Motor neuron (in vitro differentiated cells): Measurements from ENCODE around the gene PLA2G2C. TPM values are rescaled to one million over a fixed set of nuclear protein-coding genes. Genes with fewer than 3 reads are reported as not detected.

Experiments
- ATAC-seq, 8 experiments: fragments of 200-7000 bp; cut with Tn5 transposase; replicated peaks in 6 of 8; 2 replicates each; pipeline ENCODE4 v1.8.0; 2021; ENCODE audit warnings: mild to moderate bottlenecking in 8 of 8, moderate library complexity in 8 of 8
- H3K27ac ChIP-seq, 2 donors: fragments of 250-450 bp; sonication (Bioruptor Pico); 2 replicates each; pipeline ENCODE4 v1.9.0; 2021; ENCODE audit warnings: antibody characterized with exemption in 2 of 2, mild to moderate bottlenecking in 2 of 2, moderate library complexity in 1 of 2
- H3K4me1 ChIP-seq, 2 donors: fragments of 250-450 bp; sonication (Bioruptor Pico); replicated peaks in 1 of 2; 2 replicates each; pipeline ENCODE4 v1.6.1; 2021; ENCODE audit warnings: antibody characterized with exemption in 2 of 2, mild to moderate bottlenecking in 2 of 2, moderate library complexity in 1 of 2
- H3K4me3 ChIP-seq, 5 donors: fragments of 250-450 bp; sonication (Bioruptor Pico); 2 replicates each; pipeline ENCODE4 v1.9.0; 2021; ENCODE audit warnings: antibody characterized with exemption in 5 of 5, mild to moderate bottlenecking in 5 of 5, moderate library complexity in 4 of 5
- WGBS, 10 experiments: fragments of 450-650 bp; shearing (Covaris generic); methylation state at CpG; one replicate each; pipeline ENCODE4 v1.0.0; 2022; 5-methylcytosine and 5-hydroxymethylcytosine counted together
- in situ Hi-C, 9 experiments: fragments of 400-800 bp; cut with MboI; loops; one replicate each; pipeline ENCODE4 v1.15.0; 2021; ENCODE audit warnings: low sequenced_read_pairs in 9 of 9, low pct_unique_long_range_greater_than_20kb in 2 of 9; ENCODE audit not compliant: unreplicated experiment in 9 of 9
- total RNA-seq, 8 experiments: library from RNA; unstranded; fragments of 300-600 nt; gene quantifications; 2 replicates each; pipeline versions ENCODE4 v1.2.3 to v1.2.4, GENCODE V29; 2022

Gene PLA2G2C
- total RNA-seq, 8 experiments from 2014 or later, result 0.05 to 0.66 (median 0.20) TPM; not detected in 1

DNA sequence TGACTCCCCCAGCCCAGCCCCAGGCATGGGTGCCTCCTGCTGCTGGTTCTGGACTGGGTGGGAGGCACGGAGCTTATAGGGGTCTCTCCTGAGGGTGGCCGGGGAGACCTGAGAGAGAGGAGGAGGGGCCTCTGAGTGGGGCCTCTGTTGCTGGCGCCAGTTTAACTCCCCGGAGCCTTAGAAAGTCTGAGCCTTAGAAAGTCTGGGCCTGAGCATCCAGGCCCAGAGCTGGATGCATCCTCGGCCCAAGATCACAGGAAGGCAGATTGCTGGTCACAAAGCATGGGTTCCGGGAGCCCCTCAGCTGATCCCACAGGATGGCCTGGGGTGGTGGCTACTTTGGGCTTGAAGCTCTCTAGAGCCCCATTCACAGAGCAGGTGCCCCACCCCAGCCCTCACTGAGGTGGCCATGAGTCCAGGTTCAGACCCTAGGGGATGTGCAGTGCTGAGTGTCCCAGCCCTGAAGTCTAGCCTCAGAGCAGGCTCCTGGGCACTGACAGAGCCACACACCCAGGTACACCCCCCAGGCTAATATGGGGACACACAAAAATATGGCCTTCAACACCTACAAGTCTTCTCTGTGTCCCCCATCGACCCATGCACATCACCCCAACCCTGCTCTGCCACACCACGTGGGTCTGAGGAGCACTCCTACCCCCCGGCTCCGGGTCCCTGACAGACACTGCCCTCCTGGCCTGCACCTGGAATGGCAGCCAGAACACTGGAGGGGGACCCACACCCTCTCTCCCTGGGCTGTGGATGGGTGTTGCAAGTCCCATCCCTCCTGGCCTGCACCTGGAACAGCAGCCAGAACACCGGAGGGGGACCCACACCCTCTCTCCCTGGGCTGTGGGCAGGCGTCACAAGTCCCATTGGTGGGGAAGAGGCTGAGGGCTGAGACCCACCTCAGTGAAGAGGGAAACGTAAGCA, 37.5 kb downstream of the PLA2G2C start:
- H3K4me1 ChIP-seq, result peaks cover 0 to 15% of the 10 kb centered on the region in 2 donors
- H3K27ac ChIP-seq, result no peak overlapping the region
- in situ Hi-C loops, result no loop called here
- WGBS, 10 experiments, result 80 to 100% (median 90%) methylated on average over 1 to 8 of the region's 13 CpGs; no CpG with 5 or more reads in 7 of the 10 experiments
- ATAC-seq, result no peak
- H3K4me3 ChIP-seq, result no peak overlapping the region

GRCh38 chr1:20147846-20148570, 38.3 kb downstream of the PLA2G2C start:
- 83 to 95% (median 93%) methylated on average over 1 to 8 of the region's 13 CpGs; no CpG with 5 or more reads in 6 of the 10 experiments for WGBS, 10 experiments
- Histone ChIP-seq H3K27ac (no peak overlapping the region), H3K4me3 (no peak overlapping the region), H3K4me1 (peaks cover 0 to 10% of the 10 kb centered on the region in 2 donors)
- no peak for ATAC-seq
- in situ Hi-C loops, result no loop called here

DNA sequence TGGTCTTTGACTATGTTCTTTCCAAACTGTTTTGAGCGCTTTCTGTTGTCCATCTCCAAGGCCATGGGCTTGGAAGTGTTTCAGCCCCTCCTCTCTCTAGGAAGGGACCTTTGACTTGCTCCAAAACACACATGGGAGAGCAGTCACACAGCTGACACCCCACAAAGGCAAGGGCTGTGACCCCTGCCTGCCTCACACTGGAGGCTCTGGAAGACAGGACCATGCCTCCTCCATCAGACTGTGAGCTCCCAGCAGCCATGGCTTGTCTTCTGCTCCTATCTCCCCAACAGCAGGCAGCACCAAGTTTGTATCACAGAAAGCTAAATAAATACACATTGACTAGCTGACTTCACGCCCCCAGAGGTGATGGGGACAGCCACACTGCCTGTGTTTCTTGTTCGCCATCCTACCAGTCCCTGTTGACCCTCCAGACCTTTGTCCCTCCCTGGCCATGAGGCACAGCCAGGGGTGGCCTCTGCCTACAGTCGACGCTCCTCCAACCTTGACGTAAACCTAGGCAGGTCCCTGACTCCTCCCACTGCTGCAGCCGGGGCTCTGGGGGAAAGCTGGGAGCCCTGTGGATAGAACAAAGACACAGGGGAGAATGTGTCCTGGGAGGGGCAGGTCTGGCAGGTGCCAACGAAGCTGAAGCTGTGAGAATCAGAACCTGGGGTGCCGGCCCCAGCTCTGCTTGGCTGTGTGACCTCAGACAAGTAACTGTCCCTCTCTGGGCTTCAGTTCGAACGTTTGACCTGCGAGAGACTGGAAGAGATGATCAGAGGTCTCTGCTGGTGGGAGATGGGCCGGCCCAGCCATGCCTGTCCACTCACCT, 42.4 kb downstream of the PLA2G2C start:
- no peak overlapping the region for H3K4me3 ChIP-seq
- no peak for ATAC-seq
- no peak overlapping the region for H3K27ac ChIP-seq
- in situ Hi-C loops, result no loop called here
- no peaks in the 10 kb centered on the region for H3K4me1 ChIP-seq
- WGBS, 10 experiments, result 47 to 93% (median 75%) methylated on average over 3 to 9 of the region's 13 CpGs; no CpG with 5 or more reads in 2 of the 10 experiments

DNA sequence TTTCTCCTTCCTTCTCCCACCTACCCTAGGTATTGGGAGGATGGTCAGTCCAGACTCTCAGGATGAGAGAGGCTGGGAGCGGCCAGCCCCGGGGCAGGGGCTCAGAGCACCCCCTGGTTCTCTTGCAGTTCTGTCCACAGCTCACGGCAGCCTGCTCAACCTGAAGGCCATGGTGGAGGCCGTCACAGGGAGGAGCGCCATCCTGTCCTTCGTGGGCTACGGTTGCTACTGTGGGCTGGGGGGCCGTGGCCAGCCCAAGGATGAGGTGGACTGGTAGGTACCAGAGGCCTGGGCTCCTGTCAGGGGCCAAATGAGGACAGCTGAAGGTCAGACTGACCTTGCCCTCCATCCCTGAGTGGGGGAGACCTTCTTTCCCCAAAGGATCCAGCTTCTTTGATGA, 43.0 kb downstream of the PLA2G2C start:
- in situ Hi-C loops, result no loop called here
- ATAC-seq, result no peak
- no peak overlapping the region for H3K27ac ChIP-seq
- H3K4me3 ChIP-seq, result no peak overlapping the region
- WGBS, 10 experiments, result 50 to 93% (median 87%) methylated on average over 1 to 6 of the region's 8 CpGs; no CpG with 5 or more reads in 7 of the 10 experiments
- no peaks in the 10 kb centered on the region for H3K4me1 ChIP-seq

DNA sequence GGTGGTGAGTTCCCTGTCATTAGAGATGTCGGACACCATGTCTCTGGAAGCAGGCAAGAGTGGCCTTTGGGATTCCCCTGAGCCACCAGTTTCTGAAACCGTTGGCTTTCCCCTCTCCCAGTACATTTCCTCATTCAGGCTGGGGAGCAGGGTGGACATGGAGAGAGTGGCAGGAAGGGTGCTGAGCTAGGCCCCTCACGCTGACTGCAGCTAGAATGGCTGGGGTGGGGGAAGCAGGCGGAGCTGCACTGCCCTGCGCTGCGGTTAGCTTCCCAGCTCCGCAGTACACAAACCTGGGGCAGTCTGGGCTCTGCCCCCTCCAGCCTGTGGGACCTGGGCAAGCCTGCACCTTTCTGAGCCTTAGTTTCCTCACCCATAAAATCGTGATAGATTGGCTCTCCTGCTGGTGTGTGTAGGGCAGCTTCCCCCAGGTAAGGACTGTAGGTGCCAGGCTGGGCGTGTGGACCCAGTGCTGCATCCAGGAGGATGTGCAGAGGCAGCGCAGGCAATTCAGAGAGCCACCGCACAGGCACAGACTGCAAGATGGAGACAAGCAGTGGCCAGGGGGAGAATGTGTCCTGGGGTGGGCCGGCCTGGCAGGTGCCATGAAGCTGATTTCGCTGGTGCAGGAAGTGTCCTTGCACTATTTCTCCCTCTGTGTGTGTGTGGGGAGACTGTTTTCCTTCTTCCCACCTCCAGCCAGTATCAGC, 44.2 kb downstream of the PLA2G2C start:
- in situ Hi-C loops, result no loop called here
- no peak for ATAC-seq
- Histone ChIP-seq H3K27ac (no peak overlapping the region), H3K4me1 (no peaks in the 10 kb centered on the region), H3K4me3 (no peak overlapping the region)
- WGBS, 10 experiments, result 67 to 84% (median 79%) methylated on average over 5 to 11 of the region's 13 CpGs; no CpG with 5 or more reads in 6 of the 10 experiments

DNA sequence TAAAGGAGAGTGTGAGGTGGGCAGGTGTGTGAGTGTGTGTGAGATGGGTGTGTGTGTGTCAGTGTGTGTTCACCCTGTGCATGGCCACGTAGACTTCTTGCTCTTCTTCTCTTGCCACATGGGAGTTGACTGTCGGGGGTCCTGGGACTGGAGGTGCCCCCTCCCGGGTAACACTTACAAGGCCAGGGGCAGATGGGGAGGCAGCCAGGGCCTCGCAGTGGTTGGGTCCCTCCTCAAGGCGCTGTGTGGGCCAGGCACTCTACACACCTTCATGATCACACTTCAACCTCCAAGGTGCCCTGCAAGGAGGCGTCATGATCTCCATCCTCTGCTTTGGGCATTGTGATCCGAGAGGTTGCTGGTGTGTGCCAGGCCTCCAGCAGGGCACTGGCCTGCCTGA, 44.9 kb downstream of the PLA2G2C start:
- 30 to 93% (median 86%) methylated on average over 2 to 6 of the region's 7 CpGs; no CpG with 5 or more reads in 5 of the 10 experiments for WGBS, 10 experiments
- no peak overlapping the region for H3K4me3 ChIP-seq
- in situ Hi-C loops, result no loop called here
- no peak overlapping the region for H3K27ac ChIP-seq
- H3K4me1 ChIP-seq, result no peaks in the 10 kb centered on the region
- no peak for ATAC-seq

DNA sequence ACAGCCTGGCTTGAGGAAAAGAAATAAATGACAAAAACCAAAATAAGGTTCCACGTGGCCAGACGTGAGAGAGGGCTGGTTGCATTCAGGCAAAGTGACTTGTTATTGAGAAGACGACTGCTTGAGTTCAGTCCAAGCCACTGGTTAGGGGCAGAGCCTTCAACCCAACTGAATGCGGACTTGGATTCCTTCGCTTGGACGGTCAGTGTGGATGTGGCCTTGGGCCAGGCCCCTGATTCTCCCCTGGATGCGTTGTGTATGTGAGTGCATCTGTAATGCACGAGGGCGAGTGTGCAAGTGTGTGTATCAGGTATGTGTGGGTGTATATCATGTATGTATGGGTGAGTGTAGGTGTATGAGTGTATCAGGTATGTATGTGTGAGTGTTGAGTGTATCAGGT, 45.3 kb downstream of the PLA2G2C start:
- 43 to 100% (median 84%) methylated on average over 1 to 8 of the region's 9 CpGs; no CpG with 5 or more reads in 4 of the 10 experiments for WGBS, 10 experiments
- Histone ChIP-seq H3K27ac (no peak overlapping the region), H3K4me1 (no peaks in the 10 kb centered on the region), H3K4me3 (no peak overlapping the region)
- in situ Hi-C loops, result no loop called here
- ATAC-seq, result no peak

DNA sequence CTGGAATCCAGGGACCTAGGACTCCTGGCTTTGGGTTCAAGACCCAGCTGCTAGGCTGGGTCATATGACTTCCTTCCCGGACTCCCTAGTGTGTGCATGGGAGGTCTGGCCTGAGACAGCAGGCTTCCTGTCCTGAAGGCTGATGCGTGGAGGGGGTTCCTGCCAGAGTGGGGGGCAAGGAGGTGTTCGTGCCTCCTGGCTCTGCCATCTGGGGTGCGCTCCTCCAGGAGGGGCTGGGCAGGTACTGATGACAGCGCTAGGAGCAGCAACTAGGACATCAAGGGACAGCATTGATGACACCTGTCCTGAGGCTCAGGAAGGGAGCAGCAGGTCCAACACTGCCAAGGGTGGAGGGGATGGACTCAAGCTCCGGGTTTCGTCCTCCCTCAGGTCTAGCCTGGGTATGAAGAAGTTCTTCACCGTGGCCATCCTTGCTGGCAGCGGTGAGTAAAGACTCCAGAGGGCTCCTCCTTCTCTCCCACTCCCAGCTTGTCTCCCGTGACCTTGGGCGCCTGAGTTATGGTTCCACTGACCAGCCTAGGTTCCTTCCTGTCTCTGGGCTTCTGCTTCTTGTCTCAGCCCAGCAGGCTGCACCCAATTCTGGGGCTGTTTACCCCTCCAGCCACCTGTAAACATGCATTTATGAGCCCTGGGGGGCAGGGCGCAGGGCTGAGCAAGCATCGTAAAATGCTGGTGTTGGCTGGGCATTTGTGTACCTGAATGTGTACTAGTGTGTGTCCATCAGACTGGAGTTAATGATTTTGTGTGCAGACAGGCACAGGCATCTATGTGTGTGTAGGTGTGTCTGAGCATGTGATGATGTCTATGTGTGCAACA, 46.3 kb downstream of the PLA2G2C start:
- Histone ChIP-seq H3K4me1 (no peaks in the 10 kb centered on the region), H3K4me3 (no peak overlapping the region), H3K27ac (no peak overlapping the region)
- 49 to 100% (median 87%) methylated on average over 2 to 10 of the region's 13 CpGs; no CpG with 5 or more reads in 4 of the 10 experiments for WGBS, 10 experiments
- in situ Hi-C loops, result no loop called here
- ATAC-seq, result no peak

DNA sequence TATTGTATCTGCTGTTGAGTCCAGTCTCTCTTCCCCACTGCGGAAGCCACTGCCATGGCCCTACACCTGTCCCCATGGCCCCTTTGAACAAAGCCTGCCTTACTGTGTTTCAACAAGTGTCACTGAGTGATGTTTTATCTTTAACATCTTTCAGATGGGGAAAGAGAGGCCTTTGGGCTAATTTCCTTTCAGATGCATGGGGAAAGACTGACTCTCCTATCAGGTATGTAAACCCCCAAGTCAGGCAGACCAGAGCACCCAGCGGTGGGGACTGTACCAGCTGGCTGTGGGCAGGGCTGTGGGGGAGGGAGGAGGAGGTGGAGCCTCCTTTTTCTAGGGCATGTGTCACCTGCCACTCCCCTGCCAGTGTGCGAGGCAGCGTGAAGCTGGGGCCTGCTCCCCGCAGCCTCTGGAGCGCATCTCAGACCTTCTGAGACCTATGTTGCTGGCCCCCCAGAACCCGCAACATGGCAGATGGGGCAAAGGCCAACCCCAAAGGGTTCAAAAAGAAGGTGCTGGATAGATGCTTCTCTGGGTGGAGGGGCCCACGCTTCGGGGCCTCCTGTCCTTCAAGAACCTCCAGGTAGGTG, 47.3 kb downstream of the PLA2G2C start, which contains the start of gene PLA2G2F:
TSS of gene PLA2G2F (plus strand) at position 363 of the 590 bp plus-strand sequence. CDS start at position 468, 105 bp downstream.
- no peak for ATAC-seq
- H3K4me1 ChIP-seq, result no peaks in the 10 kb centered on the region
- no peak within 1 kb of the TSS for H3K4me3 ChIP-seq
- in situ Hi-C loops, result no loop called here
- no peak within 1 kb of the TSS for H3K27ac ChIP-seq
- WGBS, 10 experiments, result 89 to 100% (median 99%) methylated on average over 1 to 6 of the region's 9 CpGs; no CpG with 5 or more reads in 4 of the 10 experiments

GRCh38 chr1:20138346-20138745, 48.0 kb downstream of the PLA2G2C start:
- ATAC-seq, result no peak
- Histone ChIP-seq H3K4me1 (no peaks in the 10 kb centered on the region), H3K4me3 (no peak overlapping the region), H3K27ac (no peak overlapping the region)
- in situ Hi-C loops, result no loop called here
- WGBS, 10 experiments, result 20 to 100% (median 52%) methylated on average over 1 to 5 of the region's 6 CpGs; no CpG with 5 or more reads in 4 of the 10 experiments

- no peak for ATAC-seq
- Histone ChIP-seq H3K27ac (no peak overlapping the region), H3K4me1 (no peaks in the 10 kb centered on the region), H3K4me3 (no peak overlapping the region)
- in situ Hi-C loops, result no loop called here
- 86 to 100% (median 100%) methylated on average over 1 of the region's 1 CpG; no CpG with 5 or more reads in 6 of the 10 experiments for WGBS, 10 experiments
Observed at GRCh38 chr1:20137604-20138003, 48.7 kb downstream of the PLA2G2C start.
